Measurements from ENCODE around the gene C4orf50.

The C4orf50 gene

GRCh38 chr4:5919571-5919970 is 98.7 kb downstream of the C4orf50 start:
- no peak for TF ChIP-seq CTCF (IDR thresholded peaks at IDR 0.05)
- DNase-seq: no peak
- Mint-ChIP-seq H3K27ac (no peak overlapping the region), H3K27me3 (ENCODE audit: low read depth, poor library complexity) (peaks cover 21% of the 10 kb centered on the region), H3K36me3 (ENCODE audit: low read depth) (no peaks in the 10 kb centered on the region), H3K4me1 (peaks cover 39% of the 10 kb centered on the region), H3K4me3 (no peak overlapping the region), H3K9me3 (peaks cover 4% of the 10 kb centered on the region)

GRCh38 chr4:5919044-5919443 is 99.2 kb downstream of the C4orf50 start:
- no peak overlapping the region for H3K4me3 Mint-ChIP-seq
- H3K4me1 Mint-ChIP-seq: peaks cover 34% of the 10 kb centered on the region
- DNase-seq: no peak
- no peak overlapping the region for H3K27ac Mint-ChIP-seq
- peaks cover 25% of the 10 kb centered on the region for H3K27me3 Mint-ChIP-seq (ENCODE audit: low read depth, poor library complexity)
- H3K9me3 Mint-ChIP-seq: peaks cover 4% of the 10 kb centered on the region
- H3K36me3 Mint-ChIP-seq (ENCODE audit: low read depth): no peaks in the 10 kb centered on the region
- no peak for TF ChIP-seq CTCF (IDR thresholded peaks at IDR 0.05)

GRCh38 chr4:5918331-5918985 is 99.8 kb downstream of the C4orf50 start:
- no peak for TF ChIP-seq CTCF (IDR thresholded peaks at IDR 0.05)
- Mint-ChIP-seq H3K36me3 (ENCODE audit: low read depth) (no peaks in the 10 kb centered on the region), H3K4me1 (peaks cover 31% of the 10 kb centered on the region), H3K27me3 (ENCODE audit: low read depth, poor library complexity) (peaks cover 26% of the 10 kb centered on the region), H3K27ac (no peak overlapping the region), H3K9me3 (peaks cover 4% of the 10 kb centered on the region), H3K4me3 (no peak overlapping the region)
- DNase-seq: no peak

- peaks cover 5% of the 10 kb centered on the region for H3K9me3 Mint-ChIP-seq
- H3K36me3 Mint-ChIP-seq (ENCODE audit: low read depth): no peaks in the 10 kb centered on the region
- peaks cover 31% of the 10 kb centered on the region for H3K4me1 Mint-ChIP-seq
- no peak for DNase-seq
- H3K27me3 Mint-ChIP-seq (ENCODE audit: low read depth, poor library complexity): peaks cover 24% of the 10 kb centered on the region
- no peak for TF ChIP-seq CTCF (IDR thresholded peaks at IDR 0.05)
- H3K27ac Mint-ChIP-seq: no peak overlapping the region
- no peak overlapping the region for H3K4me3 Mint-ChIP-seq
Measured at GRCh38 chr4:5917672-5918071, 100.6 kb downstream of the C4orf50 start.

- Mint-ChIP-seq H3K36me3 (ENCODE audit: low read depth) (no peaks in the 10 kb centered on the region), H3K27me3 (ENCODE audit: low read depth, poor library complexity) (peaks cover 15% of the 10 kb centered on the region), H3K4me1 (peaks cover 24% of the 10 kb centered on the region), H3K9me3 (peaks cover 17% of the 10 kb centered on the region), H3K4me3 (no peak overlapping the region), H3K27ac (no peak overlapping the region)
- DNase-seq: no peak
- no peak for TF ChIP-seq CTCF (IDR thresholded peaks at IDR 0.05)
Measured at GRCh38 chr4:5916229-5916628, 102.0 kb downstream of the C4orf50 start.

GRCh38 chr4:5913454-5913853 is 104.8 kb downstream of the C4orf50 start:
- H3K36me3 Mint-ChIP-seq (ENCODE audit: low read depth): no peaks in the 10 kb centered on the region
- H3K27me3 Mint-ChIP-seq (ENCODE audit: low read depth, poor library complexity): peaks cover 19% of the 10 kb centered on the region
- peaks cover 37% of the 10 kb centered on the region for H3K9me3 Mint-ChIP-seq
- peaks cover 18% of the 10 kb centered on the region for H3K4me1 Mint-ChIP-seq
- H3K27ac Mint-ChIP-seq: no peak overlapping the region
- no peak for DNase-seq
- TF ChIP-seq CTCF (IDR thresholded peaks at IDR 0.05): no peak
- H3K4me3 Mint-ChIP-seq: no peak overlapping the region

All from nephron progenitor cell (in vitro differentiated cells).